K562 treated with DMSO at 1 percent for 4 hours (cell line): ENCODE data around the gene ING2. TPM values are rescaled to one million over a fixed set of nuclear protein-coding genes. Genes with fewer than 3 reads are reported as not detected.

Experiments used
- total RNA-seq: library from RNA; unstranded; fragments of 300-600 nt; gene quantifications from 2 replicates; pipeline ENCODE4 v1.2.3, GENCODE V29; 2022; ENCODE audit not compliant: insufficient read depth

ING2 gene, protein sequence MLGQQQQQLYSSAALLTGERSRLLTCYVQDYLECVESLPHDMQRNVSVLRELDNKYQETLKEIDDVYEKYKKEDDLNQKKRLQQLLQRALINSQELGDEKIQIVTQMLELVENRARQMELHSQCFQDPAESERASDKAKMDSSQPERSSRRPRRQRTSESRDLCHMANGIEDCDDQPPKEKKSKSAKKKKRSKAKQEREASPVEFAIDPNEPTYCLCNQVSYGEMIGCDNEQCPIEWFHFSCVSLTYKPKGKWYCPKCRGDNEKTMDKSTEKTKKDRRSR
- 12.8 and 20.9 TPM in 2 replicates for total RNA-seq

DNA sequence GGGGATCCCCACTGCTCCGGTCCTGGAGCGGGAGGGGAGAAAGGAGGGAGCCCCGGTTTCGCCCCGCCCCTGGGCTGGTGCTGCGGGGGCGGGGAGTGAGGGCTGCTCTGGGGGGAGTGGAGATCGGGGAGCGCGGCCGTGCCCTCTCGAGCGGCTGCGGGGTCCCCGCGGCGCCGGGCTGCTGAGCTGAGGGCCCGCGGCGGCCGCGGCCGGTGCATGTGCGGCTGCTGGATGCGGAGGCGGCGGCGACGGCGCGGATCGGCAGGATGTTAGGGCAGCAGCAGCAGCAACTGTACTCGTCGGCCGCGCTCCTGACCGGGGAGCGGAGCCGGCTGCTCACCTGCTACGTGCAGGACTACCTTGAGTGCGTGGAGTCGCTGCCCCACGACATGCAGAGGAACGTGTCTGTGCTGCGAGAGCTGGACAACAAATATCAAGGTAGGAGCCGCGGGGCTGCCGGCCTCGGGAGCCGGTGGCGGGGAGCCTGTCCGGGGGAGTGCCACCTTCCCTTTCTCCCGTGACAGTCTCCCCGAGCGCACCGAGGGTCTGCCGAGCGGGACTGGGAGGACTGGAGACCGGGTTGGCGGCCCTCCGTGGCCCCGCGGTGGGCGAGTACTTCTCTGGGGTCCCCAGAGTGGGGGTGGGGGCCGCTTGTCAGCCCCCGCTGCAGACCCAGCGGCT, at the start of gene ING2:
Gene ING2 (plus strand): TSS at position 129 of the 681 bp plus-strand sequence. CDS start 138 bp downstream, at position 267.

Other genes starting within 250 kb of the ING2 start
- gene CLDN22, start 184.8 kb upstream of the ING2 start, total RNA-seq, result not detected in 2 replicates
- not detected in 2 replicates for gene CLDN24, start 182.6 kb upstream of the ING2 start, total RNA-seq
- gene CDKN2AIP, start 60.4 kb upstream of the ING2 start, total RNA-seq, result 21.5 and 24.8 TPM in 2 replicates
- 9.4 and 11.9 TPM in 2 replicates for gene RWDD4, start 154.1 kb downstream of the ING2 start, total RNA-seq
- 16.3 and 20.7 TPM in 2 replicates for gene TRAPPC11, start 154.2 kb downstream of the ING2 start, total RNA-seq